B cell (primary cell): ENCODE results near the gene TRIM52. TPM values are rescaled to one million over a fixed set of nuclear protein-coding genes. Genes with fewer than 3 reads are reported as not detected.

Experiments
- ATAC-seq: fragments of 200-7000 bp; cut with Tn5 transposase; one replicate; pipeline ENCODE4 v1.10.0; 2021; ENCODE audit warnings: low read depth, mild to moderate bottlenecking, moderate number of reproducible peaks, moderate library complexity
- CTCF ChIA-PET: fragments of 350-600 bp; sonication (Branson Sonifier 250); formaldehyde crosslinking; loops from one replicate; lab custom pipeline; 2021; ENCODE audit warnings: antibody characterized with exemption, inconsistent platforms; lab: Charles Lee
- POLR2A ChIA-PET: fragments of 350-600 bp; sonication (Branson Sonifier 250); formaldehyde crosslinking; loops from one replicate; lab custom pipeline; 2021; ENCODE audit warnings: antibody characterized with exemption; lab: Charles Lee
- DNase-seq: peaks from one replicate; pipeline ENCODE4 v3.0.0; 2013
- H2AFZ ChIP-seq: 2 replicates; pipeline ENCODE4 v1.6.1; 2012; ENCODE audit warnings: mild to moderate bottlenecking, low read depth, low read length; ENCODE audit not compliant: insufficient read depth, poor library complexity, severe bottlenecking
- H3K27ac ChIP-seq, 2 donors: 1 replicate in 1 of 2; 2 replicates in 1 of 2; pipeline ENCODE4 v1.5.1; 2012 to 2013; ENCODE audit warnings: low read length in 2 of 2, mild to moderate bottlenecking in 2 of 2, moderate library complexity in 1 of 2
- H3K27me3 ChIP-seq, 4 experiments: fragments of 200-600 bp in 1 of 4; sonication (generic) in 1 of 4; replicated peaks in 1 of 4; 1 replicate in 2 of 4; 2 replicates in 2 of 4; pipeline versions ENCODE4 v1.6.1 to v1.7.0; 2013 to 2016; ENCODE audit warnings: low read length in 3 of 4, mild to moderate bottlenecking in 2 of 4, mixed read lengths in 1 of 4, moderate library complexity in 1 of 4; ENCODE audit not compliant: insufficient read depth in 4 of 4, control insufficient read depth in 3 of 4; ENCODE audit errors: control extremely low read depth in 1 of 4
- H3K36me3 ChIP-seq, 2 experiments: replicated peaks in 1 of 2; 1 replicate in 1 of 2; 2 replicates in 1 of 2; pipeline versions ENCODE4 v1.6.1 to v1.7.1; 2013; ENCODE audit warnings: low read length in 1 of 2; ENCODE audit not compliant: insufficient read depth in 2 of 2, control insufficient read depth in 1 of 2; ENCODE audit errors: control extremely low read depth in 1 of 2, extremely low read depth in 1 of 2
- H3K4me1 ChIP-seq, 2 donors: fragments of 200-600 bp in 1 of 2; sonication (generic) in 1 of 2; 1 replicate in 1 of 2; 2 replicates in 1 of 2; pipeline versions ENCODE4 v1.5.1 to v1.6.1; 2013 to 2017; ENCODE audit warnings: low read length in 2 of 2; ENCODE audit not compliant: control insufficient read depth in 2 of 2, insufficient read depth in 2 of 2
- H3K4me2 ChIP-seq: replicated peaks from 2 replicates; pipeline ENCODE3; 2012; ENCODE audit warnings: mild to moderate bottlenecking, low read depth, low read length; ENCODE audit not compliant: poor library complexity, severe bottlenecking
- H3K4me3 ChIP-seq, 5 experiments: fragments of 200-600 bp in 1 of 5; sonication (generic) in 1 of 5; 1 replicate in 3 of 5; 2 replicates in 2 of 5; pipeline versions ENCODE4 v1.5.1 to v1.7.0; 2011 to 2016; ENCODE audit warnings: low read length in 4 of 5, mild to moderate bottlenecking in 4 of 5, low read depth in 2 of 5, control low read depth in 1 of 5, moderate library complexity in 1 of 5; ENCODE audit not compliant: insufficient read depth in 1 of 5; ENCODE audit errors: control extremely low read depth in 1 of 5, extremely low read depth in 1 of 5
- H3K79me2 ChIP-seq: fragments of 200-600 bp; sonication (generic); one replicate; pipeline ENCODE4 v1.6.0; 2016; ENCODE audit warnings: low read length; ENCODE audit not compliant: control insufficient read depth, insufficient read depth
- H3K9ac ChIP-seq: fragments of 200-600 bp; sonication (generic); 2 replicates; pipeline ENCODE4 v1.6.1; 2017; ENCODE audit warnings: mild to moderate bottlenecking, low read length, moderate library complexity
- H3K9me3 ChIP-seq, 3 donors: one replicate each; pipeline versions ENCODE4 v1.6.1 to v1.7.1; 2013; ENCODE audit warnings: low read length in 2 of 3; ENCODE audit not compliant: control insufficient read depth in 2 of 3, insufficient read depth in 1 of 3; ENCODE audit errors: control extremely low read depth in 1 of 3
- H4K20me1 ChIP-seq: 2 replicates; pipeline ENCODE4 v1.6.0; 2012; ENCODE audit warnings: mild to moderate bottlenecking, low read length; ENCODE audit not compliant: insufficient read depth, control insufficient read depth, poor library complexity, severe bottlenecking
- H3K27ac Mint-ChIP-seq: one replicate; pipeline ENCODE4 v1.8.0; 2021; ENCODE audit warnings: mixed read lengths
- H3K27me3 Mint-ChIP-seq: one replicate; pipeline ENCODE4 v1.8.0; 2021; ENCODE audit warnings: mixed read lengths
- H3K4me1 Mint-ChIP-seq: one replicate; pipeline ENCODE4 v1.8.0; 2021; ENCODE audit warnings: mixed read lengths
- H3K4me3 Mint-ChIP-seq: one replicate; pipeline ENCODE4 v1.8.0; 2021; ENCODE audit warnings: mixed read lengths
- H3K9me3 Mint-ChIP-seq: one replicate; pipeline ENCODE4 v1.8.0; 2022; ENCODE audit warnings: mixed read lengths; ENCODE audit not compliant: insufficient read depth
- CTCF ChIP-seq: fragments of 200-600 bp; IDR thresholded peaks from one replicate; pipeline ENCODE4 v1.8.0; 2022; ENCODE audit warnings: antibody characterized with exemption, mild to moderate bottlenecking
- EZH2 ChIP-seq: IDR thresholded peaks from 2 replicates; pipeline ENCODE4 v1.6.1; 2012; ENCODE audit warnings: borderline replicate concordance, low read depth, mild to moderate bottlenecking, moderate library complexity, low read length; ENCODE audit not compliant: insufficient read depth, poor library complexity, severe bottlenecking
- WGBS: methylation state at CpG from one replicate; pipeline ENCODE4 v1.1.5; 2013; ENCODE audit warnings: missing lambda C conversion rate; ENCODE audit not compliant: insufficient coverage; 5-methylcytosine and 5-hydroxymethylcytosine counted together
- intact Hi-C: fragments of 100-400 bp; cut with micrococcal nuclease; formaldehyde crosslinking; loops from one replicate; pipeline ENCODE4 v1.10.0; 2022
- polyA plus RNA-seq: library from polyadenylated mRNA; depleted of rRNA; stranded (reverse); fragments of >200 nt; gene quantifications from 2 replicates; pipeline ENCODE4 v1.2.3, GENCODE V29; 2012
- total RNA-seq, 2 donors: library from RNA; stranded (reverse); fragments of 120-200 nt in 1 of 2; gene quantifications; 1 replicate in 1 of 2; 2 replicates in 1 of 2; pipeline versions ENCODE4 v1.2.3 to v1.2.4, GENCODE V29; 2013 to 2022

The TRIM52 gene
- total and polyA plus RNA-seq, 2 donors (not counting 1 experiment from before 2014, with no cell fraction given) = 29.9 to 61.3 TPM

- 94% methylated on average over 18 of the region's 24 CpGs for WGBS
- DNase-seq = no peak
- Histone ChIP-seq H3K9ac (no peak overlapping the region), H3K9me3 (no peaks in the 10 kb centered on the region), H3K27me3 (no peaks in the 10 kb centered on the region), H3K79me2 (peaks cover 16% of the 10 kb centered on the region), H3K4me2 (no peak overlapping the region), H3K27ac (no peak overlapping the region), H4K20me1 (peaks cover 32% of the 10 kb centered on the region), H2AFZ (no peak overlapping the region), H3K36me3 (peaks cover 9 to 79% of the 10 kb centered on the region in 2 experiments), H3K4me3 (no peak overlapping the region), H3K4me1 (no peaks in the 10 kb centered on the region)
- Mint-ChIP-seq H3K9me3 (no peaks in the 10 kb centered on the region), H3K27ac (no peak overlapping the region), H3K4me3 (no peak overlapping the region), H3K27me3 (no peaks in the 10 kb centered on the region), H3K4me1 (peaks cover 15% of the 10 kb centered on the region)
- intact Hi-C loops = no loop called here
- ATAC-seq = no peak
- CTCF ChIA-PET = interaction anchor here (1.1 kb wide), 1 partner anchor 26 kb away, joined by 3 read pairs; no protein-coding TSS in a partner anchor
- TF ChIP-seq CTCF (no peak), EZH2 (no peak)
- POLR2A ChIA-PET = interaction anchor here (1.5 kb wide), 1 partner anchor 9 kb away, joined by 3 read pairs; the partner anchor contains the start of gene RACK1
Observed at GRCh38 chr5:181233801-181234454, 27.0 kb downstream of the TRIM52 start.

GRCh38 chr5:181233088-181233800, 27.7 kb downstream of the TRIM52 start:
- no peak overlapping the region for H3K27ac ChIP-seq
- H3K4me2 ChIP-seq = no peak overlapping the region
- H3K9ac ChIP-seq = no peak overlapping the region
- peaks cover 6 to 72% of the 10 kb centered on the region in 2 experiments for H3K36me3 ChIP-seq
- H3K4me3 ChIP-seq = no peak overlapping the region
- no peak for DNase-seq
- no peak for TF ChIP-seq EZH2
- TF ChIP-seq CTCF = no peak
- Mint-ChIP-seq H3K27me3 (no peaks in the 10 kb centered on the region), H3K4me3 (no peak overlapping the region), H3K4me1 (peaks cover 11% of the 10 kb centered on the region), H3K27ac (no peak overlapping the region), H3K9me3 (no peaks in the 10 kb centered on the region)
- POLR2A ChIA-PET = no interaction called here
- no peaks in the 10 kb centered on the region for H3K27me3 ChIP-seq
- ATAC-seq = no peak
- CTCF ChIA-PET = no interaction called here
- peaks cover 18% of the 10 kb centered on the region for H3K79me2 ChIP-seq
- H3K4me1 ChIP-seq = no peaks in the 10 kb centered on the region
- H3K9me3 ChIP-seq = no peaks in the 10 kb centered on the region
- H4K20me1 ChIP-seq = peaks cover 25% of the 10 kb centered on the region
- intact Hi-C loops = no loop called here
- H2AFZ ChIP-seq = no peak overlapping the region
- WGBS = 94% methylated on average over 11 of the region's 16 CpGs
